B cell (primary cell): ENCODE results near the gene MPND. TPM values are rescaled to one million over a fixed set of nuclear protein-coding genes. Genes with fewer than 3 reads are reported as not detected.

Experiments
- ATAC-seq: fragments of 200-7000 bp; cut with Tn5 transposase; one replicate; pipeline ENCODE4 v1.10.0; 2021; ENCODE audit warnings: low read depth, mild to moderate bottlenecking, moderate number of reproducible peaks, moderate library complexity
- CTCF ChIA-PET: fragments of 350-600 bp; sonication (Branson Sonifier 250); formaldehyde crosslinking; loops from one replicate; lab custom pipeline; 2021; ENCODE audit warnings: antibody characterized with exemption, inconsistent platforms; lab: Charles Lee
- POLR2A ChIA-PET: fragments of 350-600 bp; sonication (Branson Sonifier 250); formaldehyde crosslinking; loops from one replicate; lab custom pipeline; 2021; ENCODE audit warnings: antibody characterized with exemption; lab: Charles Lee
- DNase-seq: peaks from one replicate; pipeline ENCODE4 v3.0.0; 2013
- H2AFZ ChIP-seq: 2 replicates; pipeline ENCODE4 v1.6.1; 2012; ENCODE audit warnings: mild to moderate bottlenecking, low read depth, low read length; ENCODE audit not compliant: insufficient read depth, poor library complexity, severe bottlenecking
- H3K27ac ChIP-seq, 2 donors: 1 replicate in 1 of 2; 2 replicates in 1 of 2; pipeline ENCODE4 v1.5.1; 2012 to 2013; ENCODE audit warnings: low read length in 2 of 2, mild to moderate bottlenecking in 2 of 2, moderate library complexity in 1 of 2
- H3K27me3 ChIP-seq, 4 experiments: fragments of 200-600 bp in 1 of 4; sonication (generic) in 1 of 4; replicated peaks in 1 of 4; 1 replicate in 2 of 4; 2 replicates in 2 of 4; pipeline versions ENCODE4 v1.6.1 to v1.7.0; 2013 to 2016; ENCODE audit warnings: low read length in 3 of 4, mild to moderate bottlenecking in 2 of 4, mixed read lengths in 1 of 4, moderate library complexity in 1 of 4; ENCODE audit not compliant: insufficient read depth in 4 of 4, control insufficient read depth in 3 of 4; ENCODE audit errors: control extremely low read depth in 1 of 4
- H3K36me3 ChIP-seq, 2 experiments: replicated peaks in 1 of 2; 1 replicate in 1 of 2; 2 replicates in 1 of 2; pipeline versions ENCODE4 v1.6.1 to v1.7.1; 2013; ENCODE audit warnings: low read length in 1 of 2; ENCODE audit not compliant: insufficient read depth in 2 of 2, control insufficient read depth in 1 of 2; ENCODE audit errors: control extremely low read depth in 1 of 2, extremely low read depth in 1 of 2
- H3K4me1 ChIP-seq, 2 donors: fragments of 200-600 bp in 1 of 2; sonication (generic) in 1 of 2; 1 replicate in 1 of 2; 2 replicates in 1 of 2; pipeline versions ENCODE4 v1.5.1 to v1.6.1; 2013 to 2017; ENCODE audit warnings: low read length in 2 of 2; ENCODE audit not compliant: control insufficient read depth in 2 of 2, insufficient read depth in 2 of 2
- H3K4me2 ChIP-seq: replicated peaks from 2 replicates; pipeline ENCODE3; 2012; ENCODE audit warnings: mild to moderate bottlenecking, low read depth, low read length; ENCODE audit not compliant: poor library complexity, severe bottlenecking
- H3K4me3 ChIP-seq, 5 experiments: fragments of 200-600 bp in 1 of 5; sonication (generic) in 1 of 5; 1 replicate in 3 of 5; 2 replicates in 2 of 5; pipeline versions ENCODE4 v1.5.1 to v1.7.0; 2011 to 2016; ENCODE audit warnings: low read length in 4 of 5, mild to moderate bottlenecking in 4 of 5, low read depth in 2 of 5, control low read depth in 1 of 5, moderate library complexity in 1 of 5; ENCODE audit not compliant: insufficient read depth in 1 of 5; ENCODE audit errors: control extremely low read depth in 1 of 5, extremely low read depth in 1 of 5
- H3K79me2 ChIP-seq: fragments of 200-600 bp; sonication (generic); one replicate; pipeline ENCODE4 v1.6.0; 2016; ENCODE audit warnings: low read length; ENCODE audit not compliant: control insufficient read depth, insufficient read depth
- H3K9ac ChIP-seq: fragments of 200-600 bp; sonication (generic); 2 replicates; pipeline ENCODE4 v1.6.1; 2017; ENCODE audit warnings: mild to moderate bottlenecking, low read length, moderate library complexity
- H3K9me3 ChIP-seq, 3 donors: one replicate each; pipeline versions ENCODE4 v1.6.1 to v1.7.1; 2013; ENCODE audit warnings: low read length in 2 of 3; ENCODE audit not compliant: control insufficient read depth in 2 of 3, insufficient read depth in 1 of 3; ENCODE audit errors: control extremely low read depth in 1 of 3
- H4K20me1 ChIP-seq: 2 replicates; pipeline ENCODE4 v1.6.0; 2012; ENCODE audit warnings: mild to moderate bottlenecking, low read length; ENCODE audit not compliant: insufficient read depth, control insufficient read depth, poor library complexity, severe bottlenecking
- H3K27ac Mint-ChIP-seq: one replicate; pipeline ENCODE4 v1.8.0; 2021; ENCODE audit warnings: mixed read lengths
- H3K27me3 Mint-ChIP-seq: one replicate; pipeline ENCODE4 v1.8.0; 2021; ENCODE audit warnings: mixed read lengths
- H3K4me1 Mint-ChIP-seq: one replicate; pipeline ENCODE4 v1.8.0; 2021; ENCODE audit warnings: mixed read lengths
- H3K4me3 Mint-ChIP-seq: one replicate; pipeline ENCODE4 v1.8.0; 2021; ENCODE audit warnings: mixed read lengths
- H3K9me3 Mint-ChIP-seq: one replicate; pipeline ENCODE4 v1.8.0; 2022; ENCODE audit warnings: mixed read lengths; ENCODE audit not compliant: insufficient read depth
- EZH2 ChIP-seq: IDR thresholded peaks from 2 replicates; pipeline ENCODE4 v1.6.1; 2012; ENCODE audit warnings: borderline replicate concordance, low read depth, mild to moderate bottlenecking, moderate library complexity, low read length; ENCODE audit not compliant: insufficient read depth, poor library complexity, severe bottlenecking
- WGBS: methylation state at CpG from one replicate; pipeline ENCODE4 v1.1.5; 2013; ENCODE audit warnings: missing lambda C conversion rate; ENCODE audit not compliant: insufficient coverage; 5-methylcytosine and 5-hydroxymethylcytosine counted together
- intact Hi-C: fragments of 100-400 bp; cut with micrococcal nuclease; formaldehyde crosslinking; loops from one replicate; pipeline ENCODE4 v1.10.0; 2022
- polyA plus RNA-seq: library from polyadenylated mRNA; depleted of rRNA; stranded (reverse); fragments of >200 nt; gene quantifications from 2 replicates; pipeline ENCODE4 v1.2.3, GENCODE V29; 2012
- total RNA-seq, 2 donors: library from RNA; stranded (reverse); fragments of 120-200 nt in 1 of 2; gene quantifications; 1 replicate in 1 of 2; 2 replicates in 1 of 2; pipeline versions ENCODE4 v1.2.3 to v1.2.4, GENCODE V29; 2013 to 2022
- TF ChIP-seq, protein P1 (sequence below): fragments of 200-600 bp; IDR thresholded peaks from one replicate; pipeline ENCODE4 v1.8.0; 2022; ENCODE audit warnings: antibody characterized with exemption, mild to moderate bottlenecking

MPND gene
- total and polyA plus RNA-seq, 2 donors (not counting 1 experiment from before 2014, with no cell fraction given) = 14.5 to 25.6 TPM

DNA sequence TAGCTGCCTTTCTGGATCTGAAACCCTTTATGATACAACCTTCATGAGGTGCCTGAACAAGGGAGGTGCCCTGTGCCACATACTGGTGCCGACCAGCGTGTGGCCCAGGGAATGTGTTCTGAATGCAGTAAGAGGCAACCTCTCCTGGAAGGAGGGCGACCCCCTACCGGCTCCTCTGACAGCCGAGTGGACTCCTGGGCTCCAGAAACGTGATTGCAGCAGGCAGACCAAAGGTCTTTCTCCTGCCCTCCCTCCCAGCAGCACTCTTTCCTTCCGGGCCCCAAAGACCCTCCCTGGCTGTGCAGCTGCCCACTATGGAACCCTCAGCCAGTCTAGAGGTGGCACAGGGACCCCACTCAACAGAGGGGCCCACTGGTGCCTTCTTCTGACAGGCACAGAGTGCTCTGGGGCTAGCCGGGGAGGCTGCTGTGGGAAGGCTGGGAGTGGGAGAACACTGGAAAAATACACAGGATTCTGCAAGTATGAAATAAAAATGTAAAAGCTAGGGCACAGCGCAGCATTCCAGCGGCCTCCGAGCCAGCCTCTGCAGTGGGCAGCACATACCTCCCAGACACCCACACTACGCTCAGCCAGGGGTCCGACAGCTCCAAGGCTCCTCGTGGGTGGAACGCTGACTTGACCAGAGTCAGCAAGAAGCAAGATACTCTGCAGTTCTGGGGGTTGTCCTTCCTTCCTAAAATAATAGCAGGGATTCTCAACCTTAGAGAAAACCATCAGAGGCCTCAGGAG, 42.1 kb downstream of the MPND start:
- peaks cover 36% of the 10 kb centered on the region for H3K4me1 Mint-ChIP-seq
- Histone ChIP-seq H3K4me2 (no peak overlapping the region), H3K79me2 (peaks cover 96% of the 10 kb centered on the region), H3K27ac (no peak overlapping the region), H2AFZ (no peak overlapping the region), H3K36me3 (peaks cover 0 to 32% of the 10 kb centered on the region in 2 experiments), H3K9me3 (peaks cover 0 to 3% (median 0%) of the 10 kb centered on the region in 3 donors), H3K4me1 (peaks cover 12 to 16% of the 10 kb centered on the region in 2 donors), H3K9ac (no peak overlapping the region), H4K20me1 (peaks cover 65% of the 10 kb centered on the region), H3K4me3 (no peak overlapping the region), H3K27me3 (no peaks in the 10 kb centered on the region)
- H3K4me3 Mint-ChIP-seq = no peak overlapping the region
- ChIA-PET CTCF (interaction anchor here (1.4 kb wide), 1 partner anchor 10 kb away, joined by 3 read pairs; no protein-coding TSS in a partner anchor), POLR2A (no interaction called here)
- intact Hi-C loops = no loop called here
- H3K27me3 Mint-ChIP-seq = no peaks in the 10 kb centered on the region
- H3K27ac Mint-ChIP-seq = no peak overlapping the region
- ATAC-seq (no peak), DNase-seq (no peak)
- WGBS = 97% methylated on average over 11 of the region's 15 CpGs
- H3K9me3 Mint-ChIP-seq = no peaks in the 10 kb centered on the region
- no peak for TF ChIP-seq EZH2
- TF ChIP-seq, protein P1, sequence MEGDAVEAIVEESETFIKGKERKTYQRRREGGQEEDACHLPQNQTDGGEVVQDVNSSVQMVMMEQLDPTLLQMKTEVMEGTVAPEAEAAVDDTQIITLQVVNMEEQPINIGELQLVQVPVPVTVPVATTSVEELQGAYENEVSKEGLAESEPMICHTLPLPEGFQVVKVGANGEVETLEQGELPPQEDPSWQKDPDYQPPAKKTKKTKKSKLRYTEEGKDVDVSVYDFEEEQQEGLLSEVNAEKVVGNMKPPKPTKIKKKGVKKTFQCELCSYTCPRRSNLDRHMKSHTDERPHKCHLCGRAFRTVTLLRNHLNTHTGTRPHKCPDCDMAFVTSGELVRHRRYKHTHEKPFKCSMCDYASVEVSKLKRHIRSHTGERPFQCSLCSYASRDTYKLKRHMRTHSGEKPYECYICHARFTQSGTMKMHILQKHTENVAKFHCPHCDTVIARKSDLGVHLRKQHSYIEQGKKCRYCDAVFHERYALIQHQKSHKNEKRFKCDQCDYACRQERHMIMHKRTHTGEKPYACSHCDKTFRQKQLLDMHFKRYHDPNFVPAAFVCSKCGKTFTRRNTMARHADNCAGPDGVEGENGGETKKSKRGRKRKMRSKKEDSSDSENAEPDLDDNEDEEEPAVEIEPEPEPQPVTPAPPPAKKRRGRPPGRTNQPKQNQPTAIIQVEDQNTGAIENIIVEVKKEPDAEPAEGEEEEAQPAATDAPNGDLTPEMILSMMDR = no peak
